OCI-LY1 (cell line): Measurements from ENCODE around the gene SLC22A4.

Source experiments
- H2AFZ ChIP-seq: fragments of 200-600 bp; sonication (generic), shearing (Covaris generic); 2 replicates; pipeline ENCODE4 v1.6.0; 2014; ENCODE audit warnings: antibody characterized with exemption, mild to moderate bottlenecking, low read length
- H3F3A ChIP-seq: fragments of 200-600 bp; sonication (generic), shearing (Covaris generic); 2 replicates; pipeline ENCODE4 v1.6.0; 2014; ENCODE audit warnings: mild to moderate bottlenecking, antibody characterized with exemption, low read length, moderate library complexity; ENCODE audit not compliant: insufficient read depth
- H3K27ac ChIP-seq: fragments of 200-600 bp; sonication (generic); 2 replicates; pipeline ENCODE4 v1.5.1; 2014; ENCODE audit warnings: low read length, mixed run types, mild to moderate bottlenecking, low read depth; ENCODE audit not compliant: poor library complexity, severe bottlenecking
- H3K27me3 ChIP-seq: fragments of 200-600 bp; sonication (generic); 2 replicates; pipeline ENCODE4 v1.6.0; 2014; ENCODE audit warnings: antibody characterized with exemption, mild to moderate bottlenecking, low read length, moderate library complexity; ENCODE audit not compliant: insufficient read depth
- H3K36me3 ChIP-seq: fragments of 200-600 bp; sonication (generic); 2 replicates; pipeline ENCODE4 v1.6.1; 2014; ENCODE audit warnings: mild to moderate bottlenecking, antibody characterized with exemption, low read length, moderate library complexity, mixed read lengths; ENCODE audit not compliant: insufficient read depth
- H3K4me1 ChIP-seq: fragments of 200-600 bp; sonication (generic); 2 replicates; pipeline ENCODE4 v1.5.1; 2014; ENCODE audit warnings: mild to moderate bottlenecking, low read length, moderate library complexity; ENCODE audit not compliant: insufficient read depth, severe bottlenecking
- H3K4me2 ChIP-seq: fragments of 200-600 bp; sonication (generic), shearing (Covaris generic); 2 replicates; pipeline ENCODE4 v1.6.1; 2014; ENCODE audit warnings: low read length
- H3K4me3 ChIP-seq: fragments of 200-600 bp; sonication (generic); 2 replicates; pipeline ENCODE4 v1.5.1; 2014; ENCODE audit warnings: low read length, low read depth, mild to moderate bottlenecking, mixed read lengths; ENCODE audit not compliant: poor library complexity, severe bottlenecking
- H3K79me2 ChIP-seq: fragments of 200-600 bp; shearing (Covaris generic); 2 replicates; pipeline ENCODE4 v1.6.1; 2016; ENCODE audit warnings: mixed run types, low read length, mixed read lengths; ENCODE audit not compliant: insufficient read depth
- H3K9ac ChIP-seq: fragments of 200-600 bp; sonication (generic), shearing (Covaris generic); 2 replicates; pipeline ENCODE4 v1.6.1; 2014; ENCODE audit warnings: mild to moderate bottlenecking, low read length, mixed read lengths
- H3K9me2 ChIP-seq: fragments of 200-600 bp; sonication (generic), shearing (Covaris generic); 2 replicates; pipeline ENCODE4 v1.6.1; 2014; ENCODE audit warnings: low read depth, mild to moderate bottlenecking, low read length, mixed read lengths
- H3K9me3 ChIP-seq: fragments of 200-600 bp; shearing (Covaris generic); 2 replicates; pipeline ENCODE4 v1.6.1; 2014; ENCODE audit warnings: low read length, mixed read lengths
- H4K20me1 ChIP-seq: fragments of 200-600 bp; sonication (generic), shearing (Covaris generic); 2 replicates; pipeline ENCODE4 v1.6.0; 2016; ENCODE audit warnings: mild to moderate bottlenecking, low read length; ENCODE audit not compliant: insufficient read depth
- EZH2 ChIP-seq: fragments of 200-600 bp; sonication (generic), shearing (Covaris generic); IDR thresholded peaks from 2 replicates; pipeline ENCODE4 v1.8.0; 2017; ENCODE audit warnings: borderline replicate concordance, mixed run types, mild to moderate bottlenecking, antibody characterized with exemption, low read length, moderate library complexity, mixed read lengths
- TF ChIP-seq, protein P1 (sequence below): fragments of 200-600 bp; sonication (generic), shearing (Covaris generic); IDR thresholded peaks from 2 replicates; pipeline ENCODE4 v1.5.1; 2017; ENCODE audit warnings: mild to moderate bottlenecking, antibody characterized with exemption, low read length, moderate library complexity, mixed read lengths

Gene SLC22A4

DNA sequence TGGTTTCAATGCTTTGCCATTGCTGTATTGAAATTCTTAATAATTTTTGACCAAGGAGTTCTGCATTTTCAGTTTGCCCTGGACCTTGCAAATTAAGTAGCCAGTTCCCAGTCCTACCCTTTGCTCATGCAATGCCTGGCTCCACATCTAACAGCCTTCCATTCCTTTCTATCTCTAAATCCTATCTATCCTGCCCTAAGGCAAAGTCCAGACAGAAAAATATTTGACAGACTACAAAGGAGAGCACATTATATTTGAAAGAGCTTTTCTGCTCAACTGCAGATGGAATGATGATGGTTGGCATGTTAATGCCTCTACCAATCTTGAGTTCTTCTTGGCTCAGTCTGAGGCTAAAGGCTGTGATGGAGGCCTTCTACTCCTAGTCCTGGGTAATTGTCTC, 15.5 kb downstream of the SLC22A4 start:
- no peak overlapping the region for H3K27ac ChIP-seq
- no peak overlapping the region for H2AFZ ChIP-seq
- H3F3A ChIP-seq: no peaks in the 10 kb centered on the region
- no peaks in the 10 kb centered on the region for H3K79me2 ChIP-seq
- H3K27me3 ChIP-seq: no peaks in the 10 kb centered on the region
- no peak overlapping the region for H3K4me3 ChIP-seq
- no peaks in the 10 kb centered on the region for H3K9me3 ChIP-seq
- no peaks in the 10 kb centered on the region for H3K36me3 ChIP-seq
- H3K9ac ChIP-seq: no peak overlapping the region
- H3K4me2 ChIP-seq: no peak overlapping the region
- H3K9me2 ChIP-seq: no peaks in the 10 kb centered on the region
- no peaks in the 10 kb centered on the region for H3K4me1 ChIP-seq
- TF ChIP-seq, protein P1, sequence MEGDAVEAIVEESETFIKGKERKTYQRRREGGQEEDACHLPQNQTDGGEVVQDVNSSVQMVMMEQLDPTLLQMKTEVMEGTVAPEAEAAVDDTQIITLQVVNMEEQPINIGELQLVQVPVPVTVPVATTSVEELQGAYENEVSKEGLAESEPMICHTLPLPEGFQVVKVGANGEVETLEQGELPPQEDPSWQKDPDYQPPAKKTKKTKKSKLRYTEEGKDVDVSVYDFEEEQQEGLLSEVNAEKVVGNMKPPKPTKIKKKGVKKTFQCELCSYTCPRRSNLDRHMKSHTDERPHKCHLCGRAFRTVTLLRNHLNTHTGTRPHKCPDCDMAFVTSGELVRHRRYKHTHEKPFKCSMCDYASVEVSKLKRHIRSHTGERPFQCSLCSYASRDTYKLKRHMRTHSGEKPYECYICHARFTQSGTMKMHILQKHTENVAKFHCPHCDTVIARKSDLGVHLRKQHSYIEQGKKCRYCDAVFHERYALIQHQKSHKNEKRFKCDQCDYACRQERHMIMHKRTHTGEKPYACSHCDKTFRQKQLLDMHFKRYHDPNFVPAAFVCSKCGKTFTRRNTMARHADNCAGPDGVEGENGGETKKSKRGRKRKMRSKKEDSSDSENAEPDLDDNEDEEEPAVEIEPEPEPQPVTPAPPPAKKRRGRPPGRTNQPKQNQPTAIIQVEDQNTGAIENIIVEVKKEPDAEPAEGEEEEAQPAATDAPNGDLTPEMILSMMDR: no peak
- no peak for TF ChIP-seq EZH2
- no peaks in the 10 kb centered on the region for H4K20me1 ChIP-seq

DNA sequence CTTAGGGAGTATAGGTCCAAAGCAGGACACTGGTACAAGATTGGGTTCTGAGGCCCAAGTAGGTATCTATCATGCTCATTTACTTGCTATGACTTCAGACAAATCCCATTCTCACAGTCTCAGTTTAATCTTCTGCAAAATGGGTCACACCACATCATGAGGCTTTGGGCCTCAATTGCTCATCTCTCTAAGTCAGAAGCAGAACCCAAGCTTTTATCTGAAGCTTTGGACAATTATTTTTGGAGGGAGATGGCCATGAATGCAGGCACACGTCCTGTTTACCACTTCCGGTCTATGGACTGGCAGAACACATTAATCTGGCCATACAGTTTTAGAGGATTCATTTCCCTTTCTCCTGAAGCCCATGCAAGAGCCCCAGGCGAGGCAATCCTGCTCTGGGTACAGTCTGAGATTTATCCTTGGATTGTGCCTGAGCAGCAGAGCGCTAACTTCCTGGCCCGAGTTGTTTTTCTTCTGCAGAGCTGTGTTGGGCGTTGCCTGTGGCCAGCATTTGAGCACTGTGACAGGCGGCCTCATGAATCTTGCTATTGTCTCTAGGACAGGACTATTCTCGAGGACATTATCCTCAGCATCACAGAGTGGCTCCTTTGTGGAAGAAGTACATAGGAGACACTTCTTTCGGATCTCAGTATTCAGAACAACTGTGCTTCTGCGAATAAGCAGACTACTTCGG, 16.1 kb downstream of the SLC22A4 start:
- no peaks in the 10 kb centered on the region for H4K20me1 ChIP-seq
- no peaks in the 10 kb centered on the region for H3K4me1 ChIP-seq
- H3K9me2 ChIP-seq: no peaks in the 10 kb centered on the region
- no peak overlapping the region for H3K4me3 ChIP-seq
- H3K79me2 ChIP-seq: no peaks in the 10 kb centered on the region
- TF ChIP-seq, protein P1: no peak
- no peak for TF ChIP-seq EZH2
- H3K27ac ChIP-seq: no peak overlapping the region
- H3K27me3 ChIP-seq: no peaks in the 10 kb centered on the region
- H3K4me2 ChIP-seq: no peak overlapping the region
- no peak overlapping the region for H2AFZ ChIP-seq
- no peaks in the 10 kb centered on the region for H3K9me3 ChIP-seq
- H3K36me3 ChIP-seq: no peaks in the 10 kb centered on the region
- no peak overlapping the region for H3K9ac ChIP-seq
- no peaks in the 10 kb centered on the region for H3F3A ChIP-seq

DNA sequence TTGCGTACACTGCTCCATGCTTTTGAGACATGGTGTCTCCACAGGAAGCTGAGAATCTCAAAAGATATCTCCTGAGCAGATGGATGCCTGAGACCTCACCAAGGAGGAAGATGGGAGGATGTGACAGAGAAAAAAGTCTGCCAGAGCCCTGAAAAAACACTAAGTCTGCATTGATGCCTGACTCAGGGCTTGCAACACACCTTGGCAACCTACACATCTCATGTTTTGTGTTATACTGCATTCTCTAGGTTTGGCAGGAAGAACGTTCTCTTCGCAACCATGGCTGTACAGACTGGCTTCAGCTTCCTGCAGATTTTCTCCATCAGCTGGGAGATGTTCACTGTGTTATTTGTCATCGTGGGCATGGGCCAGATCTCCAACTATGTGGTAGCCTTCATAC, 19.2 kb downstream of the SLC22A4 start:
- Histone ChIP-seq H3K36me3 (no peaks in the 10 kb centered on the region), H3K27me3 (no peaks in the 10 kb centered on the region), H3K9me3 (no peaks in the 10 kb centered on the region), H3K4me2 (no peak overlapping the region), H2AFZ (no peak overlapping the region), H3K4me3 (no peak overlapping the region), H4K20me1 (no peaks in the 10 kb centered on the region), H3K79me2 (no peaks in the 10 kb centered on the region), H3K9me2 (no peaks in the 10 kb centered on the region), H3K4me1 (no peaks in the 10 kb centered on the region), H3K9ac (no peak overlapping the region), H3K27ac (no peak overlapping the region), H3F3A (no peaks in the 10 kb centered on the region)
- no peak for TF ChIP-seq EZH2

DNA sequence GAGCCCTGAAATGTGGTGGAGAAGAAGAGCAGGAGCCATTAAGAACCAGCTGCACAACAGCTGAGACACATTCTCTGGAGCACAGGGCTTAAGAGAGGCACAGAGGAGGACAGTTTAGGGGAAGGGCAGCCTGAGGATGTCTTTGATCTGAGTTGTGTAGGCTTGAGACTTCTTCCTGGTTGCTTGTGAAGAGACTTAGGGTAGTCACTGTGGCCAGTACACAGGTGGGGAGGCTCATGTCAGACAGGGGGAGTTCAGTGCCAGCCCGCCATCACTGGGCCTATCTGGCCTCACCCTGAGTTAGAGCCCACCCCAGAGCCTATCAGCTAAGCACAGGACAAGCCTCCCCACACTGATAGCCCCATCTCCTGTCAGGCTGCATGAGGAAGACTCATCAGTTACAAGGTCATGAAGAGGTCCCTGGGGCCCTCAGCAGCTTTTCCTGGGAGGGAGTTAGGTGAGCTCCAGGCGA, 19.8 kb downstream of the SLC22A4 start:
- Histone ChIP-seq H3F3A (no peaks in the 10 kb centered on the region), H3K4me1 (no peaks in the 10 kb centered on the region), H3K4me3 (no peak overlapping the region), H3K9me2 (no peaks in the 10 kb centered on the region), H3K79me2 (no peaks in the 10 kb centered on the region), H3K36me3 (no peaks in the 10 kb centered on the region), H3K9ac (no peak overlapping the region), H3K9me3 (no peaks in the 10 kb centered on the region), H2AFZ (no peak overlapping the region), H3K4me2 (no peak overlapping the region), H3K27ac (no peak overlapping the region), H3K27me3 (no peaks in the 10 kb centered on the region), H4K20me1 (no peaks in the 10 kb centered on the region)
- TF ChIP-seq EZH2: no peak
- TF ChIP-seq, protein P1: no peak
